ENCODE results near the gene OPCML. TPM values are rescaled to one million over a fixed set of nuclear protein-coding genes. Genes with fewer than 3 reads are reported as not detected.

OPCML gene
- polyA plus RNA-seq, 1 donor (not counting 4 experiments of a cell fraction or from before 2014, with no cell fraction given), result 0.04 TPM

GRCh38 chr11:132691848-132692550 is 840.3 kb downstream of the OPCML start:
- Histone ChIP-seq H3K4me1 (ENCODE audit: control insufficient read depth, extremely low read depth, insufficient read depth, low read length) (no peaks in the 10 kb centered on the region), H3K79me2 (ENCODE audit: control insufficient read depth, insufficient read depth, low read length) (no peaks in the 10 kb centered on the region), H3K9me1 (ENCODE audit: control insufficient read depth, extremely low read depth, insufficient read depth, low read length) (no peaks in the 10 kb centered on the region), H3K4me3 (ENCODE audit: control insufficient read depth in 2 of 3, extremely low read depth in 1 of 3, insufficient read depth in 2 of 3, low read depth in 1 of 3, low read length in 3 of 3) (no peak overlapping the region), H3K27ac (ENCODE audit: control insufficient read depth, insufficient read depth, low read length) (no peak overlapping the region), H3K9ac (ENCODE audit: control insufficient read depth, extremely low read depth, insufficient read depth, low read length) (no peak overlapping the region), H4K20me1 (ENCODE audit: control insufficient read depth, extremely low read depth, insufficient read depth, low read length) (no peaks in the 10 kb centered on the region), H3K27me3 (ENCODE audit: control insufficient read depth, extremely low read depth, insufficient read depth, low read length) (no peaks in the 10 kb centered on the region), H2AFZ (ENCODE audit: control insufficient read depth, low read length) (no peak overlapping the region), H3K4me2 (ENCODE audit: control insufficient read depth, extremely low read depth, insufficient read depth, low read depth, low read length) (no peak overlapping the region), H3K9me3 (ENCODE audit: control insufficient read depth, low read depth, low read length) (no peaks in the 10 kb centered on the region), H3K36me3 (ENCODE audit: control insufficient read depth in 2 of 2, extremely low read depth in 1 of 2, insufficient read depth in 2 of 2, low read length in 2 of 2) (no peaks in the 10 kb centered on the region)
- no peak for DNase-seq (ENCODE audit: low read depth, low spot score)
- dilution Hi-C loops (cut with MboI; ENCODE audit: extremely low pct_ligation_motif_present, low sequenced_read_pairs), result no loop called here
- FAIRE-seq, result no peak
- TF ChIP-seq CTCF (optimal IDR thresholded peaks at IDR 0.05 in 1 of 3, IDR thresholded peaks at IDR 0.05 in 1 of 3, conservative IDR thresholded peaks at IDR 0.05 in 1 of 3; ENCODE audit: extremely low read depth in 1 of 3, insufficient read depth in 2 of 3, low read length in 3 of 3) (no peak), EZH2 (IDR thresholded peaks at IDR 0.05; ENCODE audit: low read length) (no peak)

DNA sequence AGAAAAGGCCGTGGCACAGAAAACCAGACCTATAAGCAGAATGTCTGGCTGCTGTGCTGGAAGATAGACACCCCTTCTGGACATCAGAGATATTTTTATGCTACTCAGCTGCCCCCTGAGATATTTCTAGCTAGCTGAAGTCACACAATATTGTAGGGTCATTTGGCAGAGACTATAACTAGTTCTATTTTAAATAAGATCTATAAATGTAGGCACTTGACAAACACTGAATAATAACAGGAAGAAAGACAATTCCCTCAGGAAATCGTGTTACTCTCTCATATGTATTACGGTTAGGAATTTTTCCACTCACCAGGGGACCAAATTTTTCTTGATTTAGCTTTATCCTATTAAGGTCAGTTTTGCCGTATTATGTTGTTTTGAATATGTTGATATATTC is 845.4 kb downstream of the OPCML start:
- no peaks in the 10 kb centered on the region for H3K9me3 ChIP-seq (ENCODE audit: control insufficient read depth, low read depth, low read length)
- no peaks in the 10 kb centered on the region for H3K36me3 ChIP-seq (ENCODE audit: control insufficient read depth in 2 of 2, extremely low read depth in 1 of 2, insufficient read depth in 2 of 2, low read length in 2 of 2)
- FAIRE-seq (no peak), DNase-seq (ENCODE audit: low read depth, low spot score) (no peak)
- no peak overlapping the region for H2AFZ ChIP-seq (ENCODE audit: control insufficient read depth, low read length)
- H3K4me3 ChIP-seq (ENCODE audit: control insufficient read depth in 2 of 3, extremely low read depth in 1 of 3, insufficient read depth in 2 of 3, low read depth in 1 of 3, low read length in 3 of 3), result no peak overlapping the region
- dilution Hi-C loops (cut with MboI; ENCODE audit: extremely low pct_ligation_motif_present, low sequenced_read_pairs), result no loop called here
- no peak overlapping the region for H3K27ac ChIP-seq (ENCODE audit: control insufficient read depth, insufficient read depth, low read length)
- no peak overlapping the region for H3K4me2 ChIP-seq (ENCODE audit: control insufficient read depth, extremely low read depth, insufficient read depth, low read depth, low read length)
- no peaks in the 10 kb centered on the region for H3K79me2 ChIP-seq (ENCODE audit: control insufficient read depth, insufficient read depth, low read length)
- H3K9me1 ChIP-seq (ENCODE audit: control insufficient read depth, extremely low read depth, insufficient read depth, low read length), result no peaks in the 10 kb centered on the region
- TF ChIP-seq CTCF (optimal IDR thresholded peaks at IDR 0.05 in 1 of 3, IDR thresholded peaks at IDR 0.05 in 1 of 3, conservative IDR thresholded peaks at IDR 0.05 in 1 of 3; ENCODE audit: extremely low read depth in 1 of 3, insufficient read depth in 2 of 3, low read length in 3 of 3) (no peak), EZH2 (IDR thresholded peaks at IDR 0.05; ENCODE audit: low read length) (no peak)
- no peaks in the 10 kb centered on the region for H4K20me1 ChIP-seq (ENCODE audit: control insufficient read depth, extremely low read depth, insufficient read depth, low read length)
- H3K9ac ChIP-seq (ENCODE audit: control insufficient read depth, extremely low read depth, insufficient read depth, low read length), result no peak overlapping the region
- H3K4me1 ChIP-seq (ENCODE audit: control insufficient read depth, extremely low read depth, insufficient read depth, low read length), result no peaks in the 10 kb centered on the region
- no peaks in the 10 kb centered on the region for H3K27me3 ChIP-seq (ENCODE audit: control insufficient read depth, extremely low read depth, insufficient read depth, low read length)

Measured in keratinocyte (primary cell).